Measurements from ENCODE around the gene CD82. TPM values are rescaled to one million over a fixed set of nuclear protein-coding genes. Genes with fewer than 3 reads are reported as not detected.

CD82 gene
- total and polyA plus RNA-seq, 2 of the 13 experiments (the other 11 are each of a cell fraction or from before 2014, with no cell fraction given), result 0.05 TPM; not detected in 1

DNA sequence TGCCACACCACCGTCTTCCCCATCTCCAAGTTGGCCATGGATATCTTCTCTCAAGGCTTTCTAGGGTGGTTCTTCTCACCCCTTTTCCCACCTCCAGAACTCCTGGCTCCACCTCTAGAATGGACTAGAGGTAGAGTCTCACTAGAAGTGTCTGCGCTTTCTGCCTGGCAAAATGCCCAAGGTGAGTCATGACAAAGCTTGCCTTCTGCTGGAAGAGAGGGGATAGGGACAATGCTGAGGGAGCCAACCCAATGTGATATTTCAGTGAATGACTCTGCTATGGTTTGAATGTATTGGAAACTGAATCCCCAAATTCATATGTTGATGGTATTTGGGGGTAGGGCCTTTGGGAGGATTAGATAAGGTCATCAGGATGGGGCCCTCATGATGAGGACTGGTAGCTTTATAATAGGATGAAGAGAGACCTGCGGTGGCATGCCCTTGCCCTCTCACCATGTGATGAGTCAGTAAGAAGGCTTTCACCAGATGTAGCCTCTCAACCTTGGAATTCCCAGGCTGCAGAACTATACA, 4.1 kb upstream of the CD82 start:
- H3K9ac ChIP-seq (ENCODE audit: insufficient read depth, low read depth, low read length), result no peak overlapping the region
- no TSS peak for BruUV-seq (replicated peaks)
- H3K79me2 ChIP-seq (ENCODE audit: insufficient read depth, low read length), result no peaks in the 10 kb centered on the region
- 87% methylated on average over 3 of the region's 3 CpGs for WGBS (ENCODE audit: low lambda C conversion rate)
- POLR2A ChIA-PET, result no interaction called here
- intact Hi-C loops (cut with micrococcal nuclease; ENCODE audit: unreplicated experiment) (no loop called here), in situ Hi-C loops (cut with HindIII; ENCODE audit: extremely low pct_ligation_motif_present, low pct_unique_long_range_greater_than_20kb) (loop anchor here (10.0 kb wide), 1 partner anchor 53 kb away; no protein-coding TSS in a partner anchor)
- CTCF ChIA-PET (ENCODE audit: low intra/inter-chr PET ratio, low total read pairs), result no interaction called here
- TF ChIP-seq NFIC (IDR thresholded peaks at IDR 0.05; ENCODE audit: low read length) (no peak), KDM4B (CRISPR knock-in tag; IDR thresholded peaks at IDR 0.05) (no peak), PTBP1 (IDR thresholded peaks at IDR 0.05; ENCODE audit: low read depth, low read length, poor library complexity, severe bottlenecking) (no peak), ERF (CRISPR knock-in tag; IDR thresholded peaks at IDR 0.05) (no peak), SOX5 (CRISPR knock-in tag; IDR thresholded peaks at IDR 0.05; ENCODE audit: borderline replicate concordance) (no peak), PRPF4 (IDR thresholded peaks at IDR 0.05; ENCODE audit: low read depth, low read length, poor library complexity, severe bottlenecking) (no peak), FOXK2 (IDR thresholded peaks at IDR 0.05) (no peak), MED13 (CRISPR knock-in tag; IDR thresholded peaks at IDR 0.05) (no peak), ZNF672 (CRISPR knock-in tag; IDR thresholded peaks at IDR 0.05) (no peak), ZNF10 (CRISPR knock-in tag; IDR thresholded peaks at IDR 0.05; ENCODE audit: borderline replicate concordance, low read depth) (no peak)
- TF ChIP-seq, protein P1, sequence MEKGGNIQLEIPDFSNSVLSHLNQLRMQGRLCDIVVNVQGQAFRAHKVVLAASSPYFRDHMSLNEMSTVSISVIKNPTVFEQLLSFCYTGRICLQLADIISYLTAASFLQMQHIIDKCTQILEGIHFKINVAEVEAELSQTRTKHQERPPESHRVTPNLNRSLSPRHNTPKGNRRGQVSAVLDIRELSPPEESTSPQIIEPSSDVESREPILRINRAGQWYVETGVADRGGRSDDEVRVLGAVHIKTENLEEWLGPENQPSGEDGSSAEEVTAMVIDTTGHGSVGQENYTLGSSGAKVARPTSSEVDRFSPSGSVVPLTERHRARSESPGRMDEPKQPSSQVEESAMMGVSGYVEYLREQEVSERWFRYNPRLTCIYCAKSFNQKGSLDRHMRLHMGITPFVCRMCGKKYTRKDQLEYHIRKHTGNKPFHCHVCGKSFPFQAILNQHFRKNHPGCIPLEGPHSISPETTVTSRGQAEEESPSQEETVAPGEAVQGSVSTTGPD (CRISPR knock-in tag; IDR thresholded peaks at IDR 0.05), result no peak
- TF ChIP-seq, protein P2, sequence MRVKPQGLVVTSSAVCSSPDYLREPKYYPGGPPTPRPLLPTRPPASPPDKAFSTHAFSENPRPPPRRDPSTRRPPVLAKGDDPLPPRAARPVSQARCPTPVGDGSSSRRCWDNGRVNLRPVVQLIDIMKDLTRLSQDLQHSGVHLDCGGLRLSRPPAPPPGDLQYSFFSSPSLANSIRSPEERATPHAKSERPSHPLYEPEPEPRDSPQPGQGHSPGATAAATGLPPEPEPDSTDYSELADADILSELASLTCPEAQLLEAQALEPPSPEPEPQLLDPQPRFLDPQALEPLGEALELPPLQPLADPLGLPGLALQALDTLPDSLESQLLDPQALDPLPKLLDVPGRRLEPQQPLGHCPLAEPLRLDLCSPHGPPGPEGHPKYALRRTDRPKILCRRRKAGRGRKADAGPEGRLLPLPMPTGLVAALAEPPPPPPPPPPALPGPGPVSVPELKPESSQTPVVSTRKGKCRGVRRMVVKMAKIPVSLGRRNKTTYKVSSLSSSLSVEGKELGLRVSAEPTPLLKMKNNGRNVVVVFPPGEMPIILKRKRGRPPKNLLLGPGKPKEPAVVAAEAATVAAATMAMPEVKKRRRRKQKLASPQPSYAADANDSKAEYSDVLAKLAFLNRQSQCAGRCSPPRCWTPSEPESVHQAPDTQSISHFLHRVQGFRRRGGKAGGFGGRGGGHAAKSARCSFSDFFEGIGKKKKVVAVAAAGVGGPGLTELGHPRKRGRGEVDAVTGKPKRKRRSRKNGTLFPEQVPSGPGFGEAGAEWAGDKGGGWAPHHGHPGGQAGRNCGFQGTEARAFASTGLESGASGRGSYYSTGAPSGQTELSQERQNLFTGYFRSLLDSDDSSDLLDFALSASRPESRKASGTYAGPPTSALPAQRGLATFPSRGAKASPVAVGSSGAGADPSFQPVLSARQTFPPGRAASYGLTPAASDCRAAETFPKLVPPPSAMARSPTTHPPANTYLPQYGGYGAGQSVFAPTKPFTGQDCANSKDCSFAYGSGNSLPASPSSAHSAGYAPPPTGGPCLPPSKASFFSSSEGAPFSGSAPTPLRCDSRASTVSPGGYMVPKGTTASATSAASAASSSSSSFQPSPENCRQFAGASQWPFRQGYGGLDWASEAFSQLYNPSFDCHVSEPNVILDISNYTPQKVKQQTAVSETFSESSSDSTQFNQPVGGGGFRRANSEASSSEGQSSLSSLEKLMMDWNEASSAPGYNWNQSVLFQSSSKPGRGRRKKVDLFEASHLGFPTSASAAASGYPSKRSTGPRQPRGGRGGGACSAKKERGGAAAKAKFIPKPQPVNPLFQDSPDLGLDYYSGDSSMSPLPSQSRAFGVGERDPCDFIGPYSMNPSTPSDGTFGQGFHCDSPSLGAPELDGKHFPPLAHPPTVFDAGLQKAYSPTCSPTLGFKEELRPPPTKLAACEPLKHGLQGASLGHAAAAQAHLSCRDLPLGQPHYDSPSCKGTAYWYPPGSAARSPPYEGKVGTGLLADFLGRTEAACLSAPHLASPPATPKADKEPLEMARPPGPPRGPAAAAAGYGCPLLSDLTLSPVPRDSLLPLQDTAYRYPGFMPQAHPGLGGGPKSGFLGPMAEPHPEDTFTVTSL (CRISPR knock-in tag; IDR thresholded peaks at IDR 0.05; ENCODE audit: borderline replicate concordance), result no peak
- TF ChIP-seq, protein P3, sequence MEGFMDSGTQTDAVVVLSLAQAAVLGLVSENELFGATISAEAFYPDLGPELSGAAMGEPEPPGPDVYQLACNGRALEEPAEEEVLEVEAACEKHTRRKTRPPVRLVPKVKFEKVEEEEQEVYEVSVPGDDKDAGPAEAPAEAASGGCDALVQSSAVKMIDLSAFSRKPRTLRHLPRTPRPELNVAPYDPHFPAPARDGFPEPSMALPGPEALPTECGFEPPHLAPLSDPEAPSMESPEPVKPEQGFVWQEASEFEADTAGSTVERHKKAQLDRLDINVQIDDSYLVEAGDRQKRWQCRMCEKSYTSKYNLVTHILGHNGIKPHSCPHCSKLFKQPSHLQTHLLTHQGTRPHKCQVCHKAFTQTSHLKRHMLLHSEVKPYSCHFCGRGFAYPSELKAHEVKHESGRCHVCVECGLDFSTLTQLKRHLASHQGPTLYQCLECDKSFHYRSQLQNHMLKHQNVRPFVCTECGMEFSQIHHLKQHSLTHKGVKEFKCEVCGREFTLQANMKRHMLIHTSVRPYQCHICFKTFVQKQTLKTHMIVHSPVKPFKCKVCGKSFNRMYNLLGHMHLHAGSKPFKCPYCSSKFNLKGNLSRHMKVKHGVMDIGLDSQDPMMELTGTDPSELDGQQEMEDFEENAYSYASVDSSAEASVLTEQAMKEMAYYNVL (CRISPR knock-in tag; IDR thresholded peaks at IDR 0.05; ENCODE audit: borderline replicate concordance), result no peak
- H3K4me2 ChIP-seq (ENCODE audit: low read depth, low read length), result no peak overlapping the region
- no peak overlapping the region for H3K4me3 ChIP-seq (replicated peaks in 1 of 3; ENCODE audit: insufficient read depth in 1 of 3, low read depth in 2 of 3, low read length in 3 of 3)
- H4K20me1 ChIP-seq (ENCODE audit: insufficient read depth, low read length), result no peaks in the 10 kb centered on the region
- no peak for ATAC-seq
- FAIRE-seq, result no peak
- peaks cover 19% of the 10 kb centered on the region for H3K4me1 ChIP-seq (ENCODE audit: insufficient read depth, low read length)
- H3K36me3 ChIP-seq (replicated peaks in 1 of 2; ENCODE audit: control insufficient read depth in 1 of 2, insufficient read depth in 2 of 2, low read length in 2 of 2), result no peaks in the 10 kb centered on the region
- no peak for DNase-seq (ENCODE audit: low spot score)
- H2AFZ ChIP-seq (ENCODE audit: low read length), result no peak overlapping the region
- no peaks in the 10 kb centered on the region for H3K9me3 ChIP-seq (ENCODE audit: low read length)
- H3K27ac ChIP-seq (ENCODE audit: extremely low read length, insufficient read depth, low read length), result no peak overlapping the region
- H3K27me3 ChIP-seq (ENCODE audit: control insufficient read depth in 1 of 2, insufficient read depth in 2 of 2, low read length in 2 of 2), result peaks cover 0 to 9% of the 10 kb centered on the region in 2 experiments; a peak in 3 of 5 replicates
